Stimulated activated CD8-positive, alpha-beta memory T cell treated with anti-CD3 and anti-CD28 coated beads, Interleukin-12 subunit alpha, Interleukin-12 subunit beta, amount 100 ng/mL, for 4 hours (primary cell): ENCODE results near the gene SLC38A10.

Experiments used
- DNase-seq: peaks from one replicate; pipeline ENCODE4 v3.0.0-alpha.2; 2020; ENCODE audit warnings: low read depth

The SLC38A10 gene

DNA sequence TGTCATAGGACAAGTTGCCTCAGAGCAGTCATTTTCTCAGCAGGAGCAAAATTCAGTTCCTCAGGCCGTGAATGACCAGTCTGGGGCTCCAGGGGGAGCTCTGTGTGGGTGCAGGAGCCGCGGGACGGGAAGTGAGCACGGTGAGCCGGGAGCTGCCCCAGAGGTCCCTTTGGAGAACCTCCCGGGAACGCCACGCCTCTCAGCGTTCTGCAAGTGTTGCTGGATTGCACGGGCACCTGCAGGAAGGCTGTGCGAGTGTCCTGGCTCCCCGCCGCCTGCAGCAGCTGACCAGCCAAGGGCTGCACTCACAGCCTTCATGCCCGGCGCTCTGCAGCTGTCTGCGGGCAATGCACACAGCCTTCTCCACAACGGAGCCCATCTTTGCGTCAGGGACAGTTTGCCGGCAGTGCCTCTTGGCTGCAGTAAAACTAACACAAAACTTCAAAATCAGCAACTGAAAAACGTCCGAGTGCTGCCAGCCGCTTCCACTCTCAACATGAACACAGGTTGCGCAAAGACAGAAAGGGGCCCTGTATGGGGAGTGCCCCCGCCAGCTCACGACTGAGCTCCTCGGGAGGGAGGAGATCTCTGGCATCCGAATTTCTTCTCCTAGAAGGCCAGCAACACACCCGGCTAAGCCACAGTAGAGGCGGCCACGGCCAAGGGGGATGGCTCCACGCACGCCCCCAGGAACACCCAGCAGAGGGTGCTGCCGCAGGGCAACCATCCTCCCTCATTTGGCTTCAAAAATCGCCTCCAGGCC, 40.0 kb downstream of the SLC38A10 start:
- DNase-seq = no peak

DNA sequence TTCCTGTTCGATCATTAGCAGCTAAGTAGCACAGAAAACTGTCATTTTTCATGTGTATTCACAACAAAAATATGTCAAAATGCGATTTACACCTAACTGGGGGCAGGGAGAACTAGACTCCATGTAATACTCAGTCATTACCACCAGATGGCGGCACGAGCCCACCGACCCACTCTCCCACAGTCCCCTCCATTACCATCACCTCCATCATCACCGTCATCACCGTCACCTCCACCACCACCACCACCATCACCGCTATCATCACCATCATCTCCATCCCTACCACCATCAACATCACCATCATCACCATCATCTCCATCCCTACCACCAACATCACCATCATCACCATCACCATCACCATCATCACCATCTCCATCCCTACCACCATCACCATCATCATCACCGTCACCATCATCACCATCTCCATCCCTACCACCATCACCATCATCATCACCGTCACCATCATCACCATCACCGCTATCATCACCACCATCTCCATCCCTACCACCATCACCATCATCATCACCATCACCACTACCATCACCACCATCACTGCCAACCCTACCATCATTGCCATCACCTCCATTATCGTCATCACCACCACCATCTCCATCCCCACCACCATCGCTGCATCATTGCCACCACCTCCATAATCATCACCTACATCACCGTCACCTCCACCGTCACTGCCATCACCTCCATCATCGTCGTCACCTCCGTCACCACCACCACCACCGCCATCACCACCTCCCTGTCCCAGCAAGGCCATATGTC, 41.6 kb downstream of the SLC38A10 start:
- DNase-seq = peak; percentile 20

DNA sequence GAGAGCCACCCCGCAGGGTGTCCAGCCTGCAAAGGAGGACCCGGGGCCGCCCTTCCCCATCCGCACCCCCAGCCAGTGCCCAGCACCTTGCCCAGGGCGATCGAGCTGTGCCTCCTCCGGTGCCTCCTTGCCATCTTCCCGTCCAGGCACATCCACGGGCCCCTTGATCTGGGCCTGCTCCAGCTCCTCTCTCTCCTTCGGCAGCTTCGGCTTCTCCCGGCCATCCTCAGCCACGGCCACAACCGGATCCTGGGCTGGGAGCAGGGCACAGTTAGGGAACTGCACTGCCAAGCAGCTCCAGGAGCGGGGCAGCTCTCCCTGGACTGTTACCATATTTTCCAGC, 42.1 kb downstream of the SLC38A10 start:
- no peak for DNase-seq

GRCh38 chr17:81252326-81252986, 42.7 kb downstream of the SLC38A10 start:
- DNase-seq = no peak

DNA sequence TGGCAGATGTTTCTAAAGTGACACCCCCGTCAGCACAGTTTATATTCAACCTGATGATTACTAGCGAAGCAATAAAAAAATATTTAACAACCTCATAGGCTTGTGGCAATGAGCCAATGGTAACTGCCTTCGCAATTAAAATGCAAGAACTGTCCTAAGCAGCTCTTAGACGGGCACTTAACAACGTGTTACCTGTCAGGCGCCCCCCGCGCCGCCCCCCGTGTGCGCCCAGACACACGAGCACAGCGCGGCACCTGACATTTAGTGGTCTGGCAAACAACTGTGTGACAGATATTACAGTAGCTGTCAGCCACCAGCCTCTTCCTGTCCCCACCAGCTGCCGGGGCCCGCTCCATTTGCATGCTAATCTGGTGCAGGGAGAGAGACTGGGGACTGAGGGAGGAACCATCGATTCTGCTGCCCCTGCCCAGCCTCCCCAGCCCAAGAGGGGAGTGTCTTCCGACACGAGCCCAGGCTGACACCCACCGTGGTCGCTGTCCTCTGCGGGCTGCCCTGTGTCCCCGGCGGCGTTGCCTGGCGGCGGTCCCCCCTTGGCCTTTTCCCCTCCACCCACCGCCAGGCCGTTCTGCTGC, 43.3 kb downstream of the SLC38A10 start:
- DNase-seq = no peak

GRCh38 chr17:81251094-81251708, 43.9 kb downstream of the SLC38A10 start:
- DNase-seq = no peak

DNA sequence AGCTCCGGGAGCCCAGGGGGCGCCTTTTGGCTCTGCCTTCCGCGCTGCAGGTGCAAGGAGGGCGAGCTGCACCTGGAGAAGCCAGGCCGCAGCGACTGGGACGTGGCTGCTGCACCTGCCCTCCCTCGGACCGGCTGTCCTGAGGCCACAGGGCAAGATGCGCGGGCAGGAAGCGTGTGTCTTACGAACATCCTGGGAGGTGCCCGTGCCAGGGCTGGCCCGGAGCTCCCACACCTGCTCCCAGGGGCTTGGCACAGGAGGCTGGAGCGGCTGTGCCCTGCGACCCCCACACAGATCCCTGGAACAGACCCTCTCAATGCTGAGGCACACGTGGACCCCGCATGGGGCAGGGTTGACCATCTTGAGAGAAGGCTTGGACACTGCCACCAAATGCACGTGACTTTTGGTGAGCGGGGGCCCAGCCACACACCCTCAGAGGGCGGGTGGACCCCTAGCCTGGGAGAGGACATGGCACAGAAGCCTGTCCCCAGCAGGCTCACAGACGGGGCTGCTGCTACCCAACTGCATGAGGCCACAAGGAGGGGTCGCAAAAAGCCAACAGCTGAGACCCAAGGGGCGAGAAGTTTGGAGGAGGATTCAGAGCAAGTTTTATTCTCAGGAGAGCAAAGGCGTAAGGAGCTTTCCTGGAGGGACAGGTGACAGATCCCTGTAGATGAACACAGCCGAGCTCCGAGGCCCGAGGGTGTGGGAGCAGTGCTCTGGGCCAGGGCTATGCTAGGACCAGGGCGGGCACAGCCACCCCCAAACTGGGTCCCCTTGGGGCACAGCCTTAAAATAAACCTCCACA, 44.6 kb downstream of the SLC38A10 start:
- DNase-seq = no peak

DNA sequence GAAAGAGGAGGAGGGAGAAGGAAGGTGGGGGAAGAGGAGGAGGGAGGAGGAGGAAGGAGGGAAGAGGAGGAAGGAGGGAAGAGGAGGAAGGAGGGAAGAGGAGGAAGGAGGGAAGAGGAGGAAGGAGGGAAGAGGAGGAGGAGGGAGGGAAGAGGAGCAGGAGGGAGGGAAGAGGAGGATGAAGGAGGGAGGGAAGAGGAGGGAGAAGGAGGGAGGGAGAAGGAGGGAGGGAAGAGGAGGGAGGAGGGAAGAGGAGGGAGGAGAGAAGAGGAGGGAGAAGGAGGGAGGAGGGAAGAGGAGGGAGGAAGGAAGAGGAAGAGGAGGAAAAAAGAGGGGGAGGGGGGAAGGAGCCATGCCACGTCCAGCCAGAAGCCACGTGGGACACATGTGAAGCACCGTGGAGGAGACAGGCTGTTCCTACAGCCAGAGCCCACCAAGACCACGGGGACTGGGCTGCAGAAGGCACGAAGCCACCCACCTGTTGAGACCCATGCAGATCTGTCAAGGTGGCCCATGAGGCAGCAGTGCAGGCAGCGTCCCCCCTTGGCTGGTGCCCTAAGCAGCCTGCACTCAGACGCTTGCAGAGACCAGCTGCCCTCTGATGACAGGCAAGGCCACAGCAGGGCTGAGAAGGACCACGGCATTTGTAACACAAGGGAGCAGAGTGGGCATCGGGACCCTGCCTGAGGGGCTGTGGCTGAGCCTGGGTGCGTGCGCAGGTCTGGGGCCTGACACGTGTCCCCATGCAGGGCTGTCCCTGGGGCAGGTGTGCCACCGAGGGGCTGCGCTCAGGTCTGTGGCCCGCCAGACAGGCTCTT, 45.7 kb downstream of the SLC38A10 start:
- no peak for DNase-seq

GRCh38 chr17:81248649-81249048, 46.5 kb downstream of the SLC38A10 start:
- no peak for DNase-seq

DNA sequence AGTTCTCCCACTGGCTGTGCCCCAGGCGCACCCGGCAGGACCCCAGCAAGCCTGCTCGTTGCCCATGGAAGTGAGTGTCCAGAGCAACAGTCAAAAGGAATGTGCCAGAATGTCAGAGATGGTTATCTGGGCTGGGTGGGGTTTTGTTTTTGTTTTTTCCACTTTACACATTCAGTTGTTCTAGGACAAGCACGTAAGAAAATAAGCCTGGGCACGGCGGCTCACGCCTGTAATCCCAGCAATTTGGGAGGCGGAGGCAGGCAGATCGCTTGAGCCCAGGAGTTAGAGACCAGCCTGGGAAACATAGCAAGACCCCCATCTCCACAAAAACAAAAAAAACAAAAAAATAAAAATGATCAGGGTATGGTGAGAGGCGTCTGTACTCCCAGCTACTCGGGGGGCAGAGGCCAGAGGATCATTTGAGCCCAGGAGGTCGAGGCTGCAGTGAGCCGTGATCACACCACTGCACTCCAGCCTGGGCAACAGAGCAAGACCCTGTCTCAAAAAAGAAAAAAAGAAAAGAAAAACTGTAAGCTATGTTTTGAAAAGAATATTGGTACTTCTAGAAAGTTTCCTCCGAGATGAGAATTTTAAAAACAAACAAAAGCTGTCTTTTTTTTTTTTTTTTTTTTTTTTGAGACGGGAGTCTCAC, 47.6 kb downstream of the SLC38A10 start:
- no peak for DNase-seq

DNA sequence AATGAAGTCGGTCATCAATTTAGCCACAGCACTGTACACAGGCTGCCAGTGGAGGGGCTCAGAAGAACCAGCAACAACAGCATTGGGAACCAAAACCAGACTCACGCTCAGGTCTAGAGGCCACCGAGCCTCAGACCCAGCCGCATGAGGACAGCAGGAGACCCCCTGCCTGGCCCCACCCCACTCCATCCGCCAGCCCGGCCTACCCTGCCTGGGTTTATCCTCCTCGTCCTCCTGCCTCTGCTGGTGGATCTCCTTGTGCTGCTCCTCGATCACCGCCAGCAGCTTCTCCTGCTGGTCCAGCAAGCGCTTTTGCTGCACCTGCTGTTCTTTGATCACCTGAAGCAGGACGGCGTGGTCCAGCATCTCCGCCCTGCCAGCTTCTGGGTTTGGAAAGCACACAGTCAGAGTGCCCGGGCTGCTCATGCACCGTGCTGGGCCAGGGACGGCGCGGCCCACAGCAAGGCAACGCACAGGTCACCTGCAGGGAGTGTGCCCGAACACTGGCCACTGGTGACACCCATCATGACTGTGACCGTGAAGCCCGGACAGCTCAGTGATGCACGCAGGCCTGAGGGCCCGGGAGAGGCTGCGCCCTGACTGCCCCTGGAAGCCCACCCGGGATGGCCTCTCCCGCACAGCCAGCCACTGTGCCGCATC, 48.3 kb downstream of the SLC38A10 start:
- DNase-seq = no peak

- no peak for DNase-seq
Measured at GRCh38 chr17:81246343-81246670, 48.8 kb downstream of the SLC38A10 start.

DNA sequence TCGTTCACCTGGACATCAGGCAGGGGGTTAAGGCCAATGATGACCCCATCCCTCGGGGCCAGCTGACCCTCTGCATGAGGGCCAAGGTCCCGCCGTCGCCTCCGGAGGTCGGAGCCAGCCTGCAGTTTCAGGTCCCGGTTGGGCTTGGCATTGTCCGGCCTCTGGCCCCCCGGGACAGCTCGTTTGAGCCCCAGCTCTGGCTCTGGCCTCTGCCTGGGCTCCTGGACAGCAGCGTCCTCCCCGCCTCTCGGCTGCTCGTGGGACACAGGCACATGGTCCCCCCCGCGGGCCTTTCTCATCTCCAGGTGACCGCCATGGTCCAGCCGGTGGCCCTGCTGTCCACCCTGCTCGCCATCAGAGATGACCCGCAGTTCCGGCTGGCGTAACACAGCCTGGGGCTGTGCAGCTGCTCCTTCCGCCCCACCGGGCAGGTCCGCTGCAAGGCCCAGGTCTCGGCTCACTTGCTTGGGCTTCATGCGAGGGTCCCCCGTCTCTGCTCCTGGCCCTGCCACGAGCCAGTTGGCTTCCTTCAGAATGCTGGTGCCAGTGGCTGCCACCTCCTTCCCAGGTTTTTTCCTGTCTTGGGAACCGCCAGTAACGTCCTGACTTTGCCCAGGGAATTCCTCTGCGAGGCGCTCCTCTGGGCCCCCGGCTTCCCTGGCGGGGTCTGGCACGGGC, 49.3 kb downstream of the SLC38A10 start:
- DNase-seq = no peak

- no peak for DNase-seq
Measured at GRCh38 chr17:81245024-81245664, 50.0 kb downstream of the SLC38A10 start.

GRCh38 chr17:81244358-81245023, 50.6 kb downstream of the SLC38A10 start:
- DNase-seq = no peak

DNA sequence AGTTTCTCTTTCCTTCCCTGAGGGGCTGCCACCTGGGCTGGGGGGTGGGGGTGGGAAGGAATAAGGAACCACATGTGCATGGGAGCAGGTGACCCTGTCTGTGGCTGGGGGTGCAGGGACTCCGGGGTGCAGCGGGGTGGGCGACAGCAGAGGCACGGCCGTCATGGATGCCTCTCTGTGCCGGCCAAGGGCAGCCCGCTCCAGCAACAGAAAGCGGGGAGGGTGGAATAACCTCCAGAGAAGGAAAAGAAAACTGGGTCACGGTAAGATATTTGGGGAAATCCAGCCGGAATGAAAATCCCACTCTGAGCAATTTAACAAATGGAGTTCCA, 51.8 kb downstream of the SLC38A10 start:
- no peak for DNase-seq

DNA sequence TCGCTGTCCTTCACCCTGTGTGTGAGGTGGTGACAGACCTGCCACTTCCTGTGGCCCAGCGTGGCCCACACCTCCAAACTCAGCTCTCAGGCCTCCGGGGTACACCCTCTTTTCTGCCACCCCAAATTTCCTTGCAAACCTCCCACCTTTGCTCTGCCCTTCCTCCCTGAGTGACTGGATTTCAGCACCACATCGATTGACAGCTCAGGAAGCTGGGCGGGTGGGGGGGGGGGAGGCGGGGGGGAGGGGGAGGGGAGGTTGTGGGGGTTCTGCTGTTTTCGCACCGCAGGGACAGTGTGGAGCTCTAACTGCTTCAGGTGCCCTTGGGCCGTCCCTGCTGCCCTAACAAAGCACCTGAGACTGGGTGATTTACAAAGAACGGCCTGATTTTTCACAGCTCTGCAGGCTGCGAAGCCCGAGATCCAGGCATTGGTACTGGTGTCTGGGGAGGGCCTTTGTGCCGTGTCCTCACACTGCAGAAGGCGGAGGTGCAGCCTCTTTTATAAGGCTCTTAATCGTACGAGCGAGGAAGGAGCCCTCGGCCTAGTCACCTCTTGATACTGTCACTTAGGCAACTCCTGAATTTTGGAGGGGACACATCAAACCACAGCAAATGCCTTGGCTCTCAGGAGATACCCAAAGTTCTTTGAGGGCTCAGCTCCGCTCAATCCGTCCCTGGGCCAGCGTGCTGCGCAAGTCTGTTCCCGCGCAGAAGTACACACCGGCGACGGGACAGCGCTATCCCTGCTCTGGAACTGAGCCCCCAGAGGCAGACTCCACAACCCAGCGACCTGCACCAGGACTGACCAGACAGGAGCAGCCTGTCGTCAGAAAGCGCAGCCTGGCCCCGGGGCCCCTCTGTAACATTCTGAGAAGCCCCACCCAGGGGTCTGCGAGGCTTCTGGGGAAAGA, 52.4 kb downstream of the SLC38A10 start:
- no peak for DNase-seq
